ENCODE data around the gene TASP1. TPM values are rescaled to one million over a fixed set of nuclear protein-coding genes. Genes with fewer than 3 reads are reported as not detected.

The TASP1 gene
- total RNA-seq, 2 experiments from 2014 or later = 6.3 to 6.7 TPM

Other genes with a start within 250 kb of the TASP1 start
- gene ESF1, start 146.0 kb upstream of the TASP1 start, total RNA-seq = 10 to 100 TPM; 14.5 TPM
- 10 to 100 TPM; 27.4 to 28.1 TPM for gene NDUFAF5, start 146.1 kb upstream of the TASP1 start, total RNA-seq

Measured in activated naive CD4-positive, alpha-beta T cell treated with anti-CD3 and anti-CD28 coated beads for 36 hours (primary cell).